ENCODE data around the gene WFS1.

DNA sequence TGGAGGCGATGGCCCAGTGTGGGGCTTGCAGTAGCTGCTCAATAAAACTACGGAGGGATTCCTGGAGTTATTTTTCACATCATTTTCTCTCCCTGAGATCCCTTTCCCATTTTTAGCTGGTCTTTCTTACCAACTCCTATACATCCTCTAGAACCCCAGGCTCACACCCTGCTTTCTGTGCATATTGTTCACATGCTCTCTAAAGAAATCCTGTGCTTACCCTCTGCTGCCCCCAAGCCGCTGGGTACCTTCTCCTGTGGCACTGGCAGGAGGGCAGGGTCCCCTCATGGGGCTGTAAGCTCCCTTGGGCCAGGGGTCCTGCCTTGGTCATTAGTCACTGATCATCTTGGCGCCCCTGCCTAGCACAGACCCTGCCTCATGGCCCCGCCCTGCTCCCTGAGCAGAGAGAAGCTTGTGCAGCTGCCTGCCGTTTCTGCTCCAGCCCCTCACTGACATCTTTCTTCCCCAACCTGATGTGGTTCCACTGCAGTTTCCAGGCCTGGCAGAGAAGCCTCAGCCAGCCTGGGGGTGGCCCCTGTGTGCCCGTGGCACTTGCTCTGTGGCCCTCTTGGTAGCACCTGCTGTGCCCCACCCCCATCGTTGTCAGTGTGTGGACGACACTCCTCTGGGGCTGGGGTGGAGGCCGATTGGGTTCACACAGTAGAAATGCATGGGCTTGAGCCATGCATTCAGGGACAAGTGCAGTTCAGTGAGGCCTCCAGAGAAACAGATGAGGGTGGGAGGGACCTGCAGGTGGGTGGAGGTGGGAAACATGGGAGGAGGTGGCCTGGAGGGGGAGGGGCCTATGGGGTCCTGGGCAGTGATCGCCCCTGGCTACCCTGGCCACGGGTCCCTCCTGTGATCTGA lies 69.5 kb downstream of the WFS1 start:
- TF ChIP-seq, protein P1, sequence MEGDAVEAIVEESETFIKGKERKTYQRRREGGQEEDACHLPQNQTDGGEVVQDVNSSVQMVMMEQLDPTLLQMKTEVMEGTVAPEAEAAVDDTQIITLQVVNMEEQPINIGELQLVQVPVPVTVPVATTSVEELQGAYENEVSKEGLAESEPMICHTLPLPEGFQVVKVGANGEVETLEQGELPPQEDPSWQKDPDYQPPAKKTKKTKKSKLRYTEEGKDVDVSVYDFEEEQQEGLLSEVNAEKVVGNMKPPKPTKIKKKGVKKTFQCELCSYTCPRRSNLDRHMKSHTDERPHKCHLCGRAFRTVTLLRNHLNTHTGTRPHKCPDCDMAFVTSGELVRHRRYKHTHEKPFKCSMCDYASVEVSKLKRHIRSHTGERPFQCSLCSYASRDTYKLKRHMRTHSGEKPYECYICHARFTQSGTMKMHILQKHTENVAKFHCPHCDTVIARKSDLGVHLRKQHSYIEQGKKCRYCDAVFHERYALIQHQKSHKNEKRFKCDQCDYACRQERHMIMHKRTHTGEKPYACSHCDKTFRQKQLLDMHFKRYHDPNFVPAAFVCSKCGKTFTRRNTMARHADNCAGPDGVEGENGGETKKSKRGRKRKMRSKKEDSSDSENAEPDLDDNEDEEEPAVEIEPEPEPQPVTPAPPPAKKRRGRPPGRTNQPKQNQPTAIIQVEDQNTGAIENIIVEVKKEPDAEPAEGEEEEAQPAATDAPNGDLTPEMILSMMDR (IDR thresholded peaks at IDR 0.05) = no peak
- TF ChIP-seq POLR2A (IDR thresholded peaks at IDR 0.05) = no peak

Measured in right lobe of liver (tissue), 4 donors.